ENCODE results near the gene ADM2. TPM values are rescaled to one million over a fixed set of nuclear protein-coding genes. Genes with fewer than 3 reads are reported as not detected.
"Not testable (repeated sequence)": the region's sequence is repeated elsewhere in the genome, so short reads cannot be mapped to it uniquely, and the experiment has no call there.

Gene ADM2
- total RNA-seq, 1 experiment from 2014 or later, result 0.79 TPM

DNA sequence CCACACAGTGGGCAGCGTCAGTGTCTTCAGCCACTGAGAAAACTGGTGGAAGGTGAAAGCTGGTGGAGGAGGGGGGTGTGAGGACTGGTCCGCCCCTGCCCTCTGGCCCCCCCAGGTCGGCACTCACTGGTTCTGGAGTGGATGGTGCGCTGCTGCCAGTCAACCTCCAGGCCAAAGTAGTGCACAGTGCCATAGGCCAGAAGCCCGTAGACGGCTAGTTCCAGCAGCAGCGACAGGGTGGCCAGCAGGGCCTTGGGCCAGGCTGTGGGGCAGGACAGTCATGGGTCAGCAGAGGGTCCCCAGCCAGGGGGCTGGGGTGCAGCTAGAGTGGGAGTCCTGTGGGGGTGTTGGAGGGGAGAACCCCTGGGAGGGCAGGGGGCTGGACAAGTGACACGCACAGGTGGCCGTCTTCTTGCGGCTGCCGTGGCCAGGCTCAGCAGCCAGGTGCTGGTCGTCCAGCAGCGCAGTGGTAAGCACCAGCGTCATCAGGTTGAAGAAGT lies 24.0 kb downstream of the ADM2 start:
- DNase-seq (ENCODE audit: low read depth), result no peak

DNA sequence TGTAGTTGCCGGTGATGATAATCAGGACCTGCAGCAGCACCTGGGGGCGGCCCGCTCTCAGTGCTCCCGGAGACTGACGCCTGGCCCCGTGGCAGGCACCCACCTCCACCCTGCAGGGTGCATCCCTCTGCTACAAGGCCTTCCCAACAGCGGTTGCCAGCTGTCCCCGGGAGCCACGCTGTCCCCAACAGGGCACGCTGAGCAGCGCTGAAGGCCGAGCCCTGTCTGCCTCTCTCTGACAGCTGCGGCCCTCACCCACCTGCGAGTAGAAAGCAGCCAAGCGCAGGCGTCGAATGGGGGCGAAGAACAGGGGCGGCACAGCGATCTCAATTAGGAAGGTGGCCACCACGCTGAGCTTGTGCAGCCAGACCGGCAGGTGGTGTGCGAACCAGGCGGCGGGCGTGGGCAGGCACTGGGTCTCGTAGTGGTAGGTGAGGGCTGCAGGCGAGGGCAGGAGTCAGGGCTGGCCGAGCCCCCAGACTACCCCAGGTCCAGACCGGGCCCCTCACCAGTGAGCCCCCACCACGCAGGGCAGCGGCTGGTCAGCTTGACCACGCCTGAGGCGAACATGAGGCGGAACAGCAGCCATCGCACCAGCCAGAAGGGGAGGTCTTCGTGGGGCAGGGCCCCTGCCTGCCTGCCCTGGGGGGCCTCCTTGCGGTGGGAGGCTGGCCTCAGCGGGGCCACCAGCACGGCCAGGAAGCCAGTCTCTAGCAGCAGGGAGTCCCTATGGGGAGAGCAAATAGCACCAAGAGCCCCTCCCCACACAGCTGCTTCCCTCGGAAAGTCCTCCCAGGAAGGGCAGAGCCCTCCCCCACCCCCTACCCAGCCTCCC lies 24.6 kb downstream of the ADM2 start:
- DNase-seq (ENCODE audit: low read depth), result no peak

DNA sequence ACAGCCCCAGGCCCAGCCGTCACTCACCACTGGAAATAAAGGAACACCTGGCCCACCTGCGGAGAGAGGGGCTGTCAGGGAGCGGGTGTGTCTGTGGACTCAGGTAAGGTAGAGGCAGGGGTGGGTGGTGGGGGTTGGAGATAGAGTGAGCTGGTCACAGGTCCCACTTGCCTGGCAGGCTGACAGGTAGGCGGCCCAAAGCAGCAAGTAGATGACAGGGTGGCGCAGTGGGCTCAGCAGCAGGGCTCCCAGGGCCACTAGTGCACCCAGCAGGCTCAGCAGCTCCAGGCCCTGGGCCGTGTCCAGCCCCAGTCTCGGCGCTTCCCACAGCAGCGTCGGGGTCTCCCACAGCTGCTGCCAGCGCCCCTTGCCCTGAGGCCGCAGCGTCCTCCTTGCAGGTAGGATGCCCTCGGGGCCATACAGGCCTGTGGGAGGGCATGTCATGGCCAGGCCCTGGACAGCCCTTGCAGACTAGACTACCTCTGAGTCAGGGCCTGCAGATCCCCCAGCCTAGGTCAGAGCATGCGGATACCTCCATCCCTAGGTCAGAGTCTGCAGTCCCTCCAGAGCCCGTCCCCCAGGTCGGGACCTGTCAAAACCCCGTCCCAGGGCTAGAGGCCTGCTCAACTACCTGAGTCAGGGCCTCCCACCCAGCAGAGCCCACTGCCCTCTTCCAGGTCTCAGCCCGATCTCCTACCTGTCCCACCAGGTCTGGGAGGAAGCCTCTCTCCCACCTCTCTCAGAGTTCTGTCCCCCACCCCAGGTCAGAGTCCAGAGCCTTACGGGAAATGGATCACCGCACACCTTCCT lies 25.5 kb downstream of the ADM2 start:
- no peak for DNase-seq (ENCODE audit: low read depth)

DNA sequence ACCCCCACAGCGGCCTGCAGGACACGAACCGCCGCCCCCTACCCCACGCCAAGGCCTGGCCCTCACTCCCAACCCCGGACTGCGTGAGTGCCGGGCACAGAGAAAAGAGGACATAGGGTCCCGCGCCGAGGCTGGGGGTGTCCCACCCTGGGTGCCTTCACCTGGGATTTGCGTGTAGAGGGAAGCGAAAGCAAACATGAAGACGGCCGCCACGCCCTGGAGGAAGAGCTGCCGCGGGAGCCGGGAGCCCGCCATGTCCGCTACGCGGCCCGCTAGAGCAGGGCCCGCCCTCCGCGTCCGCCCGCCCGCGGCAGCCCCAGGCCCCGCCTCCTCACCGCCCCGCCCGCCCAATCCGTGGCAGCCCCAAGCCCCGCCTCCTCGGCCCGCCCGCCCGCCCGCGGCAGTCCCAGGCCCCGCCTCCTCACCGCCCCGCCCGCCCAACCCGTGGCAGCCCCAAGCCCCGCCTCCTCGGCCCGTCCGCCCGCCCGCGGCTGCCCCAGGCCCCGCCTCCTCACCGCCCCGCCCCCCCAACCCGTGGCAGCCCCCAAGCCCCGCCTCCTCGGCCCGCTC lies 26.2 kb downstream of the ADM2 start, which contains the start of gene LMF2:
TSS of gene LMF2 (minus strand) at position 282 of the 570 bp plus-strand sequence. CDS start at position 255, 27 bp downstream.
- DNase-seq (ENCODE audit: low read depth), result no peak

DNA sequence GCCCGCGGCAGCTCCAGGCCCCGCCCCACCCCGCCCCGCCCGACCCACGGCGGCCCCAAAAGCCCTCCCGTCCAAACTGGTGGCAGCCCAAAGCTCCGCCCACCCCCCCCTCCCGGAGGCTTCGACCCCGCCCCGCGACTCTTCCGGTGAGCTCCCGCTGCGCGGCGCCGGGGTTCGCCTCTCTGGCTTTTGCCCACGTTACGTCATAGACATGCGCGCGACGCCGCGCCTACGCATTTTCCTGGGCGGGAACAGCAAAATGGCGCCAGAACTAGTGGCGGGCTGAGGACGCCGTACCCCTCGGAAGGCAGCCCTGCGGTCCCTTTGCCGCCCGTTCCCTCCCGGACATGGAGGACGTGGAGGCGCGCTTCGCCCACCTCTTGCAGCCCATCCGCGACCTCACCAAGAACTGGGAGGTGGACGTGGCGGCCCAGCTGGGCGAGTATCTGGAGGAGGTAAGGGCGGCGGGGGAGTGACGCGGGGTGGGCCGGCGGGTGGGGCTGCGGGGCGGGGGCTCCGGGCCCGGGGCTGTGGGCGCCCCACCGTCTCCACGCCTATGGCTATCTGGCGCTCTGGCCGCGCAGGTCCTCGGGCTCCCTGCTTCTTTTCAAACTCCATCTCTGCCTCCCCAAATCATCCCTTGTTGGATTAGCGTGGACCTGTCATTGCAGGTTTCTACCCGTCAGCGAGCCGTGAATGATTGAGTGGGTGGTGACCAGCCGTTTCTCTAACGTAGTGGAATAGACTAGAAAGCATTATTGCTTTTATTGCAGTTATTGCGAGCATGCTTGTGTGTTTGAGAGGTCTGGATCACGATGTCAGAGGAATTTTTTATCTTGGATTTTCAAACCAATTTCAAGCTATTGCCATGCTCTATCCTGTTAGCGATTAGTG lies 26.9 kb downstream of the ADM2 start, which contains the start of gene NCAPH2:
TSS of gene NCAPH2 (plus strand) at position 234 of the 894 bp plus-strand sequence. CDS start at position 348, 114 bp downstream.
- peak; percentile 89 for DNase-seq (ENCODE audit: low read depth)

DNA sequence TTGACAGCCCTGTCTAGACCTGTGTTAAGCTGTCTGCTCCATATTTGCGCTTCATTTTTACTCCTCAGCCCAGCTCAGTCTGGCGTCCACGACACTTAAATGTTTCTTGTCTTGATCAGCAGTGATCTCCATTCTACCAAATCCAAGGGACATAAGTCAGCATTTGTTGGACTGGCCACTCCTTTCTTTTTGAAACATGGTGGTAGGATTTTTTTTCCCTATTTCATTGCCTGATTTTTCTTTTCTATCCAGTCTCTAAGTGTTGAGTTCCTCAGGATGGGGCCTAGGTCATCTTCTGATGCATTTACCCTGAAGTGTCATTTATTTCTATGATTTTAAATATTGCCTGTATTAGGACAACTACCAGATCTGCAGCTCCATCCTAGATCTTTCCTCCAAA lies 27.6 kb downstream of the ADM2 start:
- no peak for DNase-seq (ENCODE audit: low read depth)

DNA sequence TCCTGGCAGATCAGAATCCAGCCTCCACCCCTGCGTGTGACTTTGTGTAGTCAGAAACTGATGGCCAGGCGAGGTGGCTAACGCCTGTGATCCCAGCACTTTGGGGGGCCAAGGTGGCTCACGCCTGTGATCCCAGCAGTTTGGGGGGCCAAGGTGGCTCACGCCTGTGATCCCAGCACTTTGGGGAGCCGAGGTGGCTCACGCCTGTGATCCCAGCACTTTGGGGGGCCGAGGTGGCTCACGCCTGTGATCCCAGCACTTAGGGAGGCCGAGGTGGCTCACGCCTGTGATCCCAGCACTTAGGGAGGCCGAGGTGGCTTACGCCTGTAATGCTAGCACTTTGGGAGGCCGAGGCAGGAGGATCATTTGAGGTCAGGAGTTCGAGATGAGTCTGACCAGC lies 31.8 kb downstream of the ADM2 start:
- no peak for DNase-seq (ENCODE audit: low read depth)

DNA sequence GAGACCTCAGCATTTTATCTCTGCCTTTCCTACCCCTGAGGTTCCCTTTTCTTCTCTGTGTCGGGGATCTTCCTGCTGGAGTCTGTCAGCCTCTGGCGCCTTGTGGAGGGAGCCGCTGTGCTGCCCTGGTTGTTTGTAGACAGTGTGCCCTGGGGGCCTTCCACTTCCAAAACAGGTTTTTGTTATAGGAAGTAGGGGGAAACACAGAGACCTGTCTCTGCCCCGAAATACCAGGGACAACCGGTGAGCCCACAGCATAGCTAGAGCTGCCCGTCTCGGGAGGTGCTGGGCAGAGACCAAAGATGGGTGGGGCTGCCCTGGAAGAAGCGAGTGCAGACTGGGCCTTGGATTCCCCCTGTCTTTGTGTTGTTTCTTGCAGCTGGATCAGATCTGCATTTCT lies 34.7 kb downstream of the ADM2 start:
- DNase-seq (ENCODE audit: low read depth), result no peak

DNA sequence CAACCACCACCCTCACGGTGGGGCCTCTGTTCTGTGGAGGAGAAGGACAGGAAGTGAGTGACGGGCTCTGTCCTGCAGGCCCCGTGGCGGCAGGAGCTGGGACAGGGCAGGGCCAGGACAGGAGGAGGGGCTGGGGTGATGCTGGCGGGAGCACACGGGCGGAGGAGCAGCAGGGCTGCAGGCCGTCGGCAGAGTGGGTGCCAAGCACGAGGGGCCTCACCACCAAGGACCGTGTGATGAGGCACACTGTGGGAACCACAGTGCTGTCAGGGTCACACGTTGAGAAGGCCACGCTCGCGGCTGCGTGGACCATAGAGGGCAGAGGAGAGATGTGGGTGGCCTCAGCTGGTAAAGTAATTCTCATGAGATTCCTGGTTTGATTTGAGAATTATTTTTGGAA lies 35.5 kb downstream of the ADM2 start:
- DNase-seq (ENCODE audit: low read depth), result no peak

DNA sequence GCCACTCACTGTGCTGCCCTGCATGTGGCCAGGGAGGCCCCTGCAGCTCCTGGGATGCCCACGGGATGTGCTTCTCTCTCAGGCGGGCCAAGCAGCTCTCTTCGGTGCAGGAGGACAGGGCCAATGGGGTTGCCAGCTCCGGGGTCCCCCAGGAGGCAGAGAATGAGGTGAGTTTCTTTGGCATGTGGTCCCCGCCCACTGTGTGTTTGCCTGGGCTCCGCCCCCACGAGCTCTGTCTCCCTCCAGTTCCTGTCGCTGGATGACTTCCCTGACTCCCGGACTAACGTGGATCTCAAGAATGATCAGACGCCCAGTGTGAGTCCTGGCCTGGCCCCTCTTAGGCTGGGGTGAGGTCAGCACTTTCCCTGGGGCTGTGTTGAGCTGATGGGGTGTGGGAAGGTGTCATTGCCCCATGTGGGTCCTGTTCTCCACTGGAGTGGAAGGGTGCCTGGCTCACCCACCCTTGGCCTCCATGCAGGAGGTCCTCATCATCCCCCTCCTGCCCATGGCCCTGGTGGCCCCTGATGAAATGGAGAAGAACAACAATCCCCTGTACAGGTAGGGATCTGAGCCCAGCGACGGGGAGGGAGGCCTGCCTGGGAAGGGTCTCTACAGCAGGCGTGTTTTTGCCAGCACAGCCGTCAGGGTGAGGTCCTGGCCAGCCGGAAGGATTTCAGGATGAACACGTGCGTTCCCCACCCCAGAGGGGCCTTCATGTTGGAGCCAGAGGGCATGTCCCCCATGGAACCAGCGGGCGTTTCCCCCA lies 36.3 kb downstream of the ADM2 start:
- DNase-seq (ENCODE audit: low read depth), result no peak

DNA sequence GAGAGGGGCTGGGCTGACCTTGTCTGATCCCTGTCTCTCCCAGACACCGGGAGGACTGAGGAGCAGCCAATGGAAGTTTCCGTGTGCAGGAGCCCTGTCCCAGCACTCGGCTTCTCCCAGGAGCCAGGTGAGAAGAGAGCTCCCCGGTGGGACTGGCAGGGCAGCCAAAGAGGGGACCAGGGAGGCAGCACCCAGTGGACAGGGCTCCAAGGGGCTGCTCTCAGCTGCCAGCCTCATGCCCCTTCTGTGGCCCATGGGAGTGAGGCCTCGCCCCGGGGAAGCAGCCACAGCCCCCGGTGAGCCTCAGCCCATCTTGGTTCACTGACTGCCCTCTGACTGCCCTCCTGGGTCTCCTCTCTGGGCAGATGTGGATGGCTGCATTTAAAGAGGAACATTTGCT lies 37.3 kb downstream of the ADM2 start:
- no peak for DNase-seq (ENCODE audit: low read depth)

DNA sequence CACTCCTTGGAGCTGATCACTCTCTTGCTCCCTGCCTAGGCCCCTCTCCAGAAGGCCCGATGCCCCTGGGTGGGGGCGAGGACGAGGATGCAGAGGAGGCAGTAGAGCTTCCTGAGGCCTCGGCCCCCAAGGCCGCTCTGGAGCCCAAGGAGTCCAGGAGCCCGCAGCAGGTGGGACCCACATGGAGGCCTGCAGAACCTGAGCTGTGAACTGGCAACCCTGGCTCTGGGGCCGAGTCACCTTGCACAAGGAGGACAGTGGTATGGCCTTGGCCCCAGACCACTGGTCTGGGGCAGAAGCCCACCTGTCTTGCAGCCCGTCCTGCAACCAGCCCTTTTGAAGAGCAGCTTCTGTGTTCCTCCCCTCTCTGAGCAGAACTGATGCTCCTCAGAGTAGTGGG lies 37.8 kb downstream of the ADM2 start:
- no peak for DNase-seq (ENCODE audit: low read depth)

DNA sequence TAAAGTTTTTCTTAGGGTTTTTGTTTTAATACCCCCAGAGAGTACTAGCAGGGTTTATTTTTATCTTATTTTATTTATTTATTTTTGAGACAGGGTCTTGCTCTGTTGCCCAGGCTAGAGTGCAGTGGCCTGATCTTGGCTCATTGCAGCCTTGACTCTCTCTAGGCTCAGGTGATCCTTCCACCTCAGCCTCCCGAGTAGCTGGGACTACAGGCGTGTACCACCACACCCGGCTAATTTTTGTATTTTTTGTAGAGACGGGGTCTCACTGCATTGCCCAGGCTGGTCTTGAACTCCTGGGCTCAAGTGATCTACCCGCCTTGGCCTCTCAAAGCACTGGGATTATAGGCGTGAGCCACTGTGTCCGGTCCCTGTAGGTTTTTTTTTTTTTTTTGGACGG lies 38.8 kb downstream of the ADM2 start:
- DNase-seq (ENCODE audit: low read depth), result not testable (repeated sequence)

DNA sequence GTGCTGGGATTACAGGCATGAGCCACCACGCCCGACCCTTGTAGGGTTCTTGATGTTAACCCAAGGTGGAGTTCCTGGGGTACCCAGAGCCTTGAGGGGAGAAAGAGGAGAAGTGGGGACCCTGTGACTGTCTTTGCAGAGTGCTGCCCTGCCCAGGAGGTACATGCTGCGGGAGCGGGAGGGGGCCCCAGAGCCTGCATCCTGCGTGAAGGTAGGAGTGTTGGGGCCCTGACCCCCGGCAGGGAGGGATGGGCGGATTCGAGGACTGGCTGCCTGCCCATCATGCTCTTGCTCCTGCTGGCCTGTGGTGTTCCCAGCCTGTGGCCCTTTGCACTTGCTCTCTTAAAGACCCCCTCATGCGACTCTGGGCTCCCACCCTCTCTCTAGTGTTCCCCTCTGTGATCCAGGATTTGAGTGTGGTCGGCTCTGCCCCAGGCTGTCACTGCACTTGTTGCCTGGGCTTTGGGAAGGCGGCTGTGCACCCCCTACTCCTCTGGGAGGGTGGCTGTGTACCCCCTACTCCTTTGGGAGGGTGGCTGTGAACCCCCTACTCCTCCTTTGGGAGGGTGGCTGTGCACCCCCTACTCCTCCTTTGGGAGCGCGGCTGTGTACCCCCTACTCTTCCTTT lies 39.6 kb downstream of the ADM2 start:
- no peak for DNase-seq (ENCODE audit: low read depth)

DNA sequence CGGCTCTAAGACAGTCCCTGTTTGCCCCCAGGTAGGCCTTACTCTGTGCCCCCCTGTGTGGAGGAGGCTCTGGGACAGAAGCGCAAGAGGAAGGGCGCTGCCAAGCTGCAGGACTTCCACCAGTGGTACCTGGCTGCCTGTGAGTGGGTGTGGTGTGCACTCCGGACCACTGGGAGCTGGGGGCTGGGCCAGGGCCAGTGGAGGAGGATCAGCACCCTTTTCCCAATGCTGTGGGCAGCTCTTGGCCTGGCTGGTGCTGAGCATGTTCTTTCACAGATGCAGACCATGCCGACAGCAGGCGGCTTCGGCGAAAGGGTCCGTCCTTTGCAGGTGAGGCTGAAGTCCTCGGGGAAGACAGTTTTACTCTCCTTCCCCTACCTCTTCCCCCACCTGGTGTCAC lies 40.4 kb downstream of the ADM2 start:
- DNase-seq (ENCODE audit: low read depth), result no peak

DNA sequence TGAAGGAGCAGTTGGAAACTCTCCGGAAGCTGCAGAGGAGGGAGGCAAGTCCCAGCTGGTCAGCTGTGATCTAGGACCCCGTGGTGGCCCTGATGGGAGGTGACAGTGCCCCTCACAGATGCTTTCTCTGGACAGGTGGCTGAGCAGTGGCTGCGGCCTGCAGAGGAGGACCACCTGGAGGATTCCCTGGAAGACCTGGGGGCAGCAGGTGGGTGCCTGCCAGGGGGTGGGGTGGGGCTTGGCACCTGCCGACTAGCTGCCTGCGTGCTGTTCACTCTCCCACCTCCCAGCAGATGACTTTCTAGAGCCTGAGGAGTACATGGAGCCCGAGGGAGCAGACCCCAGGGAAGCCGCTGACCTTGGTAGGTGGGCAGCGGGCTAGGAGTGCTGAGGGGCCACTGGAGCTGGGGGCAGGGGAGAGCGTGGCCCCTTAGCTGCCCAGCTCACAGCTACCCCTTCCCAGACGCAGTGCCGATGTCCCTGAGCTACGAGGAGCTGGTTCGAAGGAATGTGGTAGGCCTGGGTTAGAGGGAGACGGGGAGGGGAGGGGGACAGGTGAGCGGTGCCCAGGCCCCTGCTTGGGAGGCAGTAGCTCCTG lies 41.0 kb downstream of the ADM2 start:
- no peak for DNase-seq (ENCODE audit: low read depth)

DNA sequence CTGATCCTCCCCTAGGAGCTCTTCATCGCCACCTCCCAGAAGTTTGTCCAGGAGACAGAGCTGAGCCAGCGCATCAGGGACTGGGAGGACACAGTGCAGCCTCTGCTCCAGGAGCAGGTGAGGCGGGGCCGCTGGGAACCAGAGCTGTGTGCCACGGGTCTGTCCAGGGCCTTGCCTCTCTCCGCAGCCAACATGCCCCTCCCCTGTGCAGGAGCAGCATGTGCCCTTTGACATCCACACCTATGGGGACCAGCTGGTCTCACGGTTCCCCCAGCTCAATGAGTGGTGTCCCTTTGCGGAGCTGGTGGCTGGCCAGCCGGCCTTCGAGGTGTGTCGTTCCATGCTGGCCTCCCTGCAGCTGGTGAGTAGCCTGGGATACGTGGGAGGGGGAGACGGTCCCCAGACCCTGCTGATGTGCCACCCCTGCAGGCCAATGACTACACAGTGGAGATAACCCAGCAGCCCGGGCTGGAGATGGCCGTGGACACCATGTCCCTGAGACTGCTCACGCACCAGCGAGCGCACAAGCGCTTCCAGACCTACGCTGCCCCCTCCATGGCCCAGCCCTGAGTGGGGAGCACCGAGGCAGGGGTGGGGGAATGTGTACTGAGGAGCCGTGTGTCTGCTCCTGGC lies 41.6 kb downstream of the ADM2 start:
- no peak for DNase-seq (ENCODE audit: low read depth)

DNA sequence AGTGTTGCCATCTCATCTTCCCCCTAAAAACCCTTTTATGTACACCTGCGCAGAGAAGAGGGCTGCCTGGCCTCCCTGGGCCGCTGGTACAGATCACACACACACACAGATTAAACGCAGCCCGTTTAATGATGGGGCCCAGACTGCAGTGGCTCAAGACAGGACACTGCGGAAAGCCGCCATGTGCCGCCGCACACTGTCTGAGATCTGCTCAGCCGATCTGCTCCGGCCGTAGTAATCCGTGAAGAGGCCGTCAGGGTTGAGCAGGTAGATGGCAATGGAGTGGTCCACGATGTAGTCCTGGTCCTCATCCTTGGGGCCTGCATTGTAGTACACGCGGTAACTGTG lies 42.1 kb downstream of the ADM2 start:
- DNase-seq (ENCODE audit: low read depth), result no peak
